Measurements from ENCODE around the gene CKAP2L.

The CKAP2L gene

DNA sequence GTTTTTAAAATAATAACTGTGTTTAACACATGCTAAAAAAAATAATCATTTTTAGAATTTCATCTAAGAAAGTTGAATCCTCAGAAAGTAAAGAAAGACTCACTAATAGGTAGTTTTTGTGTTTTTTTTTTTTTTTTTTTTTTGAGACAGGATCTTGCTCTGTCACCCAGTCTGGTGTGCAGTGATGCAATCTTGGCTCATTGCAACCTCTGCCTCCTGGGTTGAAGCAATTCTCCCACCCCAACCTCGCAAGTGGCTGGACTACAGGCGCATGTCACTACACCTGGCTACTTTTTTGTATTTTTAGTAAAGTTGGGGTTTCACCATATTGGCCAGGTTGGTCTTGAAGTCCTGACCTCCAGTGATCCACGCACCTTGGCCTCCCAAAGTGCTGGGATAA, 7.1 kb downstream of the CKAP2L start:
- DNase-seq: no peak

DNA sequence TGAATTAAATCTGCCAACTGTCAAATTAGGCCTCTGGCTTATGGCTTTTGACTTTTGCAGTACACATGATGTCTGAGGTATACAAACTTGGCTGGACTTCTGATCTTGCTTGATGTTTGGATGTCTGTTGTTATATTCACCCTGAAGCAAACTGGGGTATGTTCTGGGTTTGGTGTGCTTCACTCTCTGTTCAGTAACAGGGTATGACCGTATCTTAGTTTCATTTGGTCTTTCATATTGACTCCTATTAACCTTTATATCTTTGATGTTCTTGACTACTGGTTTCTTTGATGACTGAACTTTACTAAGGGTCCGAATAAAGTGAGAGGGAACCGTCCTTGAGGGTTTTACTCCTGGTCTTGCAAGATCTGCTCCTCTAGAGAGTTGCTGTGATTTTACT, 8.2 kb downstream of the CKAP2L start:
- no peak for DNase-seq

DNA sequence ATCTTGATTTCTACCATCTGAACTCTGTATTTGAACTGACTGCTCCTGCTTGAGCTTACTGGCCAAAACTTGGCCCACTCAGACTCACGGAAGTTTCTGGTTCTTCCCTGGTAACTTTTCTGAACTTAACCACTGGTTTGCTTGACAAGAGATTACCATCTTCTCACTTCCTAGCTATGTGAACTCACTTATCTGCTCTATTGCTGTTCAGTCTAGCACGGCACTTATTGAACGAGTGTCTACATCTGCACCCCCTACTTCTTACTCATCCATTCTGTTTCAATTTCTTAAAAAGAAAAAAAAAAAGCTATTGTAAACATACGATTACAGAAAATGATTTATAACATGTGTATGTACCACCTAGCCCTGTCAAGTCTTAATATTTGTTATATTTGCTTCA, 9.0 kb downstream of the CKAP2L start:
- DNase-seq: no peak

- no peak for DNase-seq
Measured at GRCh38 chr2:112754564-112754963, 9.8 kb downstream of the CKAP2L start.

GRCh38 chr2:112752667-112753066, 11.7 kb downstream of the CKAP2L start:
- no peak for DNase-seq

- no peak for DNase-seq
Measured at GRCh38 chr2:112751451-112752197, 12.8 kb downstream of the CKAP2L start.

DNA sequence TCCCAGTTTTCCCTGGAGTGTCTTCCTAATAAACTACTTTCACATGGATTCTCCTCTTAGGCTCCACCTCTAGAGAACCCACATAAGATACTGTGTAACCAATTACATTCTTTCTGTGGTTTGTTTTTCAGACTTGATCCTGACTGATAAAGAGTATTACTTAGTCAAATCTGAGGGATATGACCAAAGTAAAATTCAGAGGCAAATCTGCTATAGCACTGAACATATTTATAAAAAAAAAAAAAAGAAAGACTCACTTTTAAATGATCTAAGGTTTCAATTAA, 13.9 kb downstream of the CKAP2L start:
- no peak for DNase-seq

DNA sequence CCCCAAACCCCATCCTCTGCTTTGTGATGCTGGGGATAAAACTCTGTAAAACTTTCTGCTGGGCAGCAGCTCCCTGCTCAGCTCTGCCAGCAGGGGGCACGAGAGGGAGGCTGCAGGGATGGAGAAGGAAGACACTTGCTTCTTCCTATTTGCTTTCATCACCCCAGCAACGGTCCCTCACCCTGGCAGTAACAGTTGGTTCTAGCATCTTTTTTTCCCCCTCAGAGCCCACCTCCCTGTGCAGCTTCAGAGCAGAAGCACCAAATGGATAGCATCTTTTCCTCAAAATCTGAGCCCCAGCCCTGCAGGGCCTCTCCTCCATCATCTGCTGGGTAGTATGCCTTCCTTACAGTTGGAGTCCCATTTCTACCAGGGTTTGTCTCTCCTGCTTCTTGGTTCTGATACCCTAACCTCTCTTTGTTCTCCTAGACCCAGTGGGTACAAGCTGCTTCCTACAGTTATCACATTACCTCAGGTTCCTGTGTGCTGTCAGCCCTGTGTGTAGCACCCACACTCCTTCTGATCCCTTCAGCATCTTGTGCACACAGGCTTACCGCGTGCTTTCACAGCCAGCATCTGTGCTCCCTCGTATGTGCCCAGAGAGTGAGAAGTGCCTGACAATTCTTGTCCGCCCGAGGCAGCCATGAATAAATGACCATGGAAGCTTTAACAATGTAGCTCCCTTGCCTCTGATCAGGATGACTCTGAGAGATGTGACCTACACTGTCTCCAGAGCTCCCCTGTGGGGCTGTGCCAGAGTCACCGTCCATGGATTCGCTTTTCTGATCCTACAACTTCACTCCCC, 14.5 kb downstream of the CKAP2L start:
- DNase-seq: peak; percentile 81

- no peak for DNase-seq
Measured at GRCh38 chr2:112740527-112740926, 23.9 kb downstream of the CKAP2L start.

DNA sequence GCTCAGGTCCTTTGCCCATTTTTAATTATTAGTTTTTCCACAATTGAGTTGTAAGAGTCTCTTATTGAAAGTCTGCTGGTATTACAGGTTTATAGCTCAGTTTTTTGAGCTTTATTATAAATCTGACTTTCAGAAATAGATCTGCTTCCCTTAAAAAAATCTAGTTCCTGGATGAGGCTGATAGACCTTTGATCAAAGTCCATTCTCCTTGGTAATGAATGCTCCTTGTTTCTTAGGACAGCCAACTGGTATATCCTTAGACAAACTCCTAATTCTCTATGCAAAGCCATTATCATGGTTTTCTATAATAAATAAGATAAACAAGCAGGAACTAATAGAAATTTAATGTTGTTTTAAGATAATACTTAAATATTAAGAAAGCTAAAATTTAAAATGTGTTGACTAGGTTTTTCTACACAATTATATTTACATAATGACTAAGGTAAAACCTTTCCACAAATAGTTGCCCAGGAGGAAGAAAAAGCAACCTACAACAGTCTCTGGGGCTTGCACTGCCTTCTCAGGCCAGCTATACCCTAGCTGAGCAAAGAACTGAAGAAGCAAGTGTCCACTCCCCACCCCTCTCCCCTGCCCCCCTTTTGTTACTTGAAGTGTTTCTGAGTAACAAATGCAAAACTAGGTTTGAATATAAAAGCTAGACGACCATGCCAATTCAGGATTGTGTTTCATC, 26.7 kb downstream of the CKAP2L start:
- no peak for DNase-seq

GRCh38 chr2:112733871-112734270, 30.5 kb downstream of the CKAP2L start:
- no peak for DNase-seq

DNA sequence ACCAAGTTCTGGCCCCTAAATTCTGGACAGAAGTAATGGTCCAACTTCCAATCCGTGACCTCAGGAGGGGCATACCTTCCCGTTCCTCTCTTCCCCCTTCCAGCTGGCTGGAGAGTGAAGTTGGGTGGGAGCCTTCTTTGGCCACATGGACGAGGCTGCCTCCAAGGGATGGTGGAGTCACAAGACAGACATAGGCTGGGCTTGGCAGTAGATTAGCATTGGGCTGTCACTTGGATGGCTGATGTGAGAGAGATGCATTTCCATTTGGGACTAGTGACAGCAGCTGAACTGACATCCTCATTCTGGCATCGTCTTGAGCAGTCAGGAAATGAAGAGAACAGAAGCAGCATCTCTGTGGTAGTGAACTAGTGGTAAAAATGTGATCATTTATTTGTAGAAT, 31.0 kb downstream of the CKAP2L start:
- no peak for DNase-seq

- no peak for DNase-seq
Measured at GRCh38 chr2:112731479-112731878, 32.9 kb downstream of the CKAP2L start.

DNA sequence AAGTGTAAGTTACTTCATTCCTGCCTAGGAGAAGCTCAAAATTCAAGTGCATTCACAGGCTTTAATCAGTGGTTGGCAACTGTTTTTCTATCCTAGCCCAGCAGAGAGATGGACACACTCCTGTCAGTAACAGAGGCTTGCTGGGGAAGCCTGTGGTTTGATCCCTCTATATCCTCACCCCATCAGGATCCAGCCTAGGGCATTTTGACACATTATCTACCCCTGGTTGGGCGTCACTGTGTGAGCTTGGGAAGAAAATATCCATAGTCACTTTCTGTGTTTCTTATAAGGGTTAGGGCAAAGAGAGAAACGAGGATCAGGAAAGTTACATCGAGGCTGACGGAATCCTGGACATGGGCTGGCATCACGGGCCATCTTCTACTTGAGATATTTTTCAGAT, 33.6 kb downstream of the CKAP2L start:
- DNase-seq: no peak

DNA sequence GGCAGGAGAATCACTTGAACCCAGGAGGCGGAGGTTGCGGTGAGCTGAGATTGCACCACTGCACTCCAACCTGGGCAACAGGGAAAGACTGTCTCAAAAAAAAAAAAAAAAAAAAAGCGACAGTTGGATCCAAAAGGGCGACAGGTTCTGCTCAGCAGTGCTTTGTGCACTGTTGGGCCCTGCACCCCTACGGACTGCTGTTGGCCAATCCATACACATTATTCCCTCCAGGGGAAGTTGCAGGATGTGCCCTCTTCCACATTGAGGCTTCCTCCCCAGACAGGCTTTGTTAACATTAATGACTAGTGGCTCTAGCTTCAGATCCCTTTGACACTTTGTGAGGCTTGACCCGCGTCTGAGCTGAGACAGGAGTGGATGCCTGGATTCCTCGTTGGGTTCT, 34.2 kb downstream of the CKAP2L start:
- no peak for DNase-seq

- no peak for DNase-seq
Measured at GRCh38 chr2:112728378-112729175, 35.8 kb downstream of the CKAP2L start.

- no peak for DNase-seq
Measured at GRCh38 chr2:112728029-112728362, 36.4 kb downstream of the CKAP2L start.

GRCh38 chr2:112727276-112728028, 37.0 kb downstream of the CKAP2L start:
- DNase-seq: no peak

GRCh38 chr2:112726487-112727190, 37.8 kb downstream of the CKAP2L start:
- peak; percentile 80 for DNase-seq

DNA sequence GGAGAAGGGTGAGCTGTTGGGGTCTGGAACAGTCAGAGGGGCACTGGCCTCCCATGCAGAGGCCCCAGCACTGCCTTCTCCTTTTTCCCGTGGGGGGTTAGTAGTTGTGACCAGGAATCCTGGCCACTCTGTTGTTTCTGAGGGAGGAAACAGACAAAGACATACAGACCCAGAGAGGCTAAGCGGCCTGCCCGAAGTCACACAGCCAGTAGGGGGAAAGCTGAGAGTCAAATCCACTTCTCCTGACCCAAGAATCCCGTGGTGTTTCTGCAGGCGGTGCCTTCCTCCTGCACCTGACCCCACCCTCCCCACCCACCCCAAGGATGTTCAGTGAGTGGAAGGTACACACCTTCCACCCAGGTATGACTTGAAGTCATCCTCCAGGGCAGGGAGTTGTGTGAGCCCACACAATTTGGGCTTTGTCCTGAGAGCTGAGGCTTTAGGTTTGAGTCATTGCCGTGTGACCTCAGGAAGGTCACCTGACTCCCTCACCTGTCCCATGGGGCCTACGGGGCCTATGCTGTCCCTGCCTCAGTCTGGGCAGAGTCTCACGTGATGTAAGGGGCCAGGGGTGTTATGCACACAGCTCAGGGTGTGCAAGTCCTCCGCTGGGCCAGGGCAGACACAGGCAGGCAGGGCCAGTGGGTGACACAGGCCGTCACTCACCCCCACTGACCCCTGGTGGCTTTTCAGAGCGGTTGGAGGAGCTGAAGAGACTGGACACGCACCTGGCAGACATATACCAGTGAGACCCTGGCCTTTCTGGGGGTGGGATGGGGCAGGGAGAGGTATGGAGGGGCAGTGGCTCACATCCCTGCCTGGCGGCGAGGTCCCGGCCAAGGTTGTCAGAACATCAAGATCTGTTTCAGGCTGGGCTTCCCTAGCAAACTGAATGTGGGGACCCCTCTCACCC, 38.6 kb downstream of the CKAP2L start:
- no peak for DNase-seq
